HL-60 (cell line): ENCODE data around the gene MERTK.

Experiments used
- POLR2AphosphoS5 ChIP-seq: IDR thresholded peaks from 2 replicates; pipeline ENCODE4 v1.6.1; 2012; ENCODE audit warnings: low read depth
- TF ChIP-seq, protein P1 (sequence below): IDR thresholded peaks from one replicate; pipeline ENCODE4 v1.5.1; 2011; ENCODE audit warnings: low read length, control low read depth, inconsistent platforms; ENCODE audit not compliant: insufficient read depth
- TF ChIP-seq, protein P2 (sequence below): IDR thresholded peaks from 2 replicates; pipeline ENCODE4 v1.6.1; 2012; ENCODE audit warnings: low read depth; ENCODE audit not compliant: insufficient replicate concordance

DNA sequence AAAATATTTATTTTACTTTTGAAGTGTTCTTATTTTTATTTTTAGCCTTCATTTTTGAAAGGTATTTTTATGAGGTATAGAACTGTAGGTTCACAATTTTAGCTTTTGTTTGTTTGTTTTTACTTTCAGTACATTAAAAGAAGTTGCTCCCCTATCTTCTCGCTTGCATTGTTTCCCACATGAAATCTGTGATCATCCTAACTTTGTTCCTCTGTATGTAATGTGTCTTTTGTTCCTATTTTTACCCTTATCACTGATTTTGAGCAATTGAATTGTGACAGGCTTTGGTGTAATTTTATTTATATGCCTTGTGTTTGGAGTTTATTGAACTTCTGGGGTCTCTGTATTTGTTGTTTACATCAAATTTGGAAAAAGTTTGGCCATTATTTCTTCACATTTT is 78.8 kb downstream of the MERTK start:
- TF ChIP-seq, protein P1, sequence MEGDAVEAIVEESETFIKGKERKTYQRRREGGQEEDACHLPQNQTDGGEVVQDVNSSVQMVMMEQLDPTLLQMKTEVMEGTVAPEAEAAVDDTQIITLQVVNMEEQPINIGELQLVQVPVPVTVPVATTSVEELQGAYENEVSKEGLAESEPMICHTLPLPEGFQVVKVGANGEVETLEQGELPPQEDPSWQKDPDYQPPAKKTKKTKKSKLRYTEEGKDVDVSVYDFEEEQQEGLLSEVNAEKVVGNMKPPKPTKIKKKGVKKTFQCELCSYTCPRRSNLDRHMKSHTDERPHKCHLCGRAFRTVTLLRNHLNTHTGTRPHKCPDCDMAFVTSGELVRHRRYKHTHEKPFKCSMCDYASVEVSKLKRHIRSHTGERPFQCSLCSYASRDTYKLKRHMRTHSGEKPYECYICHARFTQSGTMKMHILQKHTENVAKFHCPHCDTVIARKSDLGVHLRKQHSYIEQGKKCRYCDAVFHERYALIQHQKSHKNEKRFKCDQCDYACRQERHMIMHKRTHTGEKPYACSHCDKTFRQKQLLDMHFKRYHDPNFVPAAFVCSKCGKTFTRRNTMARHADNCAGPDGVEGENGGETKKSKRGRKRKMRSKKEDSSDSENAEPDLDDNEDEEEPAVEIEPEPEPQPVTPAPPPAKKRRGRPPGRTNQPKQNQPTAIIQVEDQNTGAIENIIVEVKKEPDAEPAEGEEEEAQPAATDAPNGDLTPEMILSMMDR = no peak
- no peak for TF ChIP-seq POLR2AphosphoS5
- TF ChIP-seq, protein P2, sequence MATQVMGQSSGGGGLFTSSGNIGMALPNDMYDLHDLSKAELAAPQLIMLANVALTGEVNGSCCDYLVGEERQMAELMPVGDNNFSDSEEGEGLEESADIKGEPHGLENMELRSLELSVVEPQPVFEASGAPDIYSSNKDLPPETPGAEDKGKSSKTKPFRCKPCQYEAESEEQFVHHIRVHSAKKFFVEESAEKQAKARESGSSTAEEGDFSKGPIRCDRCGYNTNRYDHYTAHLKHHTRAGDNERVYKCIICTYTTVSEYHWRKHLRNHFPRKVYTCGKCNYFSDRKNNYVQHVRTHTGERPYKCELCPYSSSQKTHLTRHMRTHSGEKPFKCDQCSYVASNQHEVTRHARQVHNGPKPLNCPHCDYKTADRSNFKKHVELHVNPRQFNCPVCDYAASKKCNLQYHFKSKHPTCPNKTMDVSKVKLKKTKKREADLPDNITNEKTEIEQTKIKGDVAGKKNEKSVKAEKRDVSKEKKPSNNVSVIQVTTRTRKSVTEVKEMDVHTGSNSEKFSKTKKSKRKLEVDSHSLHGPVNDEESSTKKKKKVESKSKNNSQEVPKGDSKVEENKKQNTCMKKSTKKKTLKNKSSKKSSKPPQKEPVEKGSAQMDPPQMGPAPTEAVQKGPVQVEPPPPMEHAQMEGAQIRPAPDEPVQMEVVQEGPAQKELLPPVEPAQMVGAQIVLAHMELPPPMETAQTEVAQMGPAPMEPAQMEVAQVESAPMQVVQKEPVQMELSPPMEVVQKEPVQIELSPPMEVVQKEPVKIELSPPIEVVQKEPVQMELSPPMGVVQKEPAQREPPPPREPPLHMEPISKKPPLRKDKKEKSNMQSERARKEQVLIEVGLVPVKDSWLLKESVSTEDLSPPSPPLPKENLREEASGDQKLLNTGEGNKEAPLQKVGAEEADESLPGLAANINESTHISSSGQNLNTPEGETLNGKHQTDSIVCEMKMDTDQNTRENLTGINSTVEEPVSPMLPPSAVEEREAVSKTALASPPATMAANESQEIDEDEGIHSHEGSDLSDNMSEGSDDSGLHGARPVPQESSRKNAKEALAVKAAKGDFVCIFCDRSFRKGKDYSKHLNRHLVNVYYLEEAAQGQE = no peak
